Suprapubic skin (tissue), 4 donors: ENCODE results near the gene SSH3. TPM values are rescaled to one million over a fixed set of nuclear protein-coding genes. Genes with fewer than 3 reads are reported as not detected.

Experiments used
- DNase-seq, 2 donors: peaks; one replicate each; pipeline ENCODE4 v3.0.0-alpha.2; 2019; ENCODE audit warnings: low spot score in 2 of 2
- H3K27ac ChIP-seq: fragments of 200-600 bp; sonication (generic); one replicate; pipeline ENCODE4 v1.5.1; 2019
- H3K27me3 ChIP-seq: fragments of 200-600 bp; sonication (generic); one replicate; pipeline ENCODE4 v1.5.1; 2019
- H3K36me3 ChIP-seq: fragments of 200-600 bp; sonication (generic); one replicate; pipeline ENCODE4 v1.5.1; 2019
- H3K4me1 ChIP-seq: fragments of 200-600 bp; sonication (generic); one replicate; pipeline ENCODE4 v1.5.1; 2019
- H3K4me3 ChIP-seq: fragments of 200-600 bp; sonication (generic); one replicate; pipeline ENCODE4 v1.5.1; 2019; ENCODE audit warnings: mild to moderate bottlenecking
- H3K9me3 ChIP-seq: fragments of 200-600 bp; sonication (generic); one replicate; pipeline ENCODE4 v1.5.1; 2019
- EP300 ChIP-seq: sonication (generic); formaldehyde crosslinking; IDR thresholded peaks from one replicate; pipeline ENCODE4 v1.6.1; 2017; ENCODE audit warnings: antibody characterized with exemption
- POLR2A ChIP-seq, 2 donors: fragments of 450-650 bp; IDR thresholded peaks; one replicate each; pipeline ENCODE4 v1.6.1; 2017; ENCODE audit warnings: antibody characterized with exemption in 2 of 2, mild to moderate bottlenecking in 2 of 2, moderate library complexity in 2 of 2
- POLR2AphosphoS5 ChIP-seq, 3 donors: sonication (generic); formaldehyde crosslinking; IDR thresholded peaks; one replicate each; pipeline ENCODE4 v1.6.1; 2017; ENCODE audit warnings: antibody characterized with exemption in 3 of 3
- WGBS: methylation state at CpG from one replicate; pipeline ENCODE4 v1.1.5; 2018; 5-methylcytosine and 5-hydroxymethylcytosine counted together
- total RNA-seq, 4 donors: library from RNA; depleted of rRNA; stranded (reverse); fragments of >200 nt; gene quantifications; one replicate each; pipeline ENCODE4 v1.1.0, GENCODE V29; 2016
- TF ChIP-seq, protein P1 (sequence below), 2 donors: fragments of 200-600 bp in 1 of 2; fragments of 450-650 bp in 1 of 2; sonication (generic) in 1 of 2; IDR thresholded peaks; one replicate each; pipeline ENCODE4 v1.5.1; 2016 to 2019; ENCODE audit warnings: antibody characterized with exemption in 2 of 2, mild to moderate bottlenecking in 1 of 2, moderate library complexity in 1 of 2

Gene SSH3
- total RNA-seq, 4 donors from 2014 or later: 49.4 to 107 (median 63.9) TPM

DNA sequence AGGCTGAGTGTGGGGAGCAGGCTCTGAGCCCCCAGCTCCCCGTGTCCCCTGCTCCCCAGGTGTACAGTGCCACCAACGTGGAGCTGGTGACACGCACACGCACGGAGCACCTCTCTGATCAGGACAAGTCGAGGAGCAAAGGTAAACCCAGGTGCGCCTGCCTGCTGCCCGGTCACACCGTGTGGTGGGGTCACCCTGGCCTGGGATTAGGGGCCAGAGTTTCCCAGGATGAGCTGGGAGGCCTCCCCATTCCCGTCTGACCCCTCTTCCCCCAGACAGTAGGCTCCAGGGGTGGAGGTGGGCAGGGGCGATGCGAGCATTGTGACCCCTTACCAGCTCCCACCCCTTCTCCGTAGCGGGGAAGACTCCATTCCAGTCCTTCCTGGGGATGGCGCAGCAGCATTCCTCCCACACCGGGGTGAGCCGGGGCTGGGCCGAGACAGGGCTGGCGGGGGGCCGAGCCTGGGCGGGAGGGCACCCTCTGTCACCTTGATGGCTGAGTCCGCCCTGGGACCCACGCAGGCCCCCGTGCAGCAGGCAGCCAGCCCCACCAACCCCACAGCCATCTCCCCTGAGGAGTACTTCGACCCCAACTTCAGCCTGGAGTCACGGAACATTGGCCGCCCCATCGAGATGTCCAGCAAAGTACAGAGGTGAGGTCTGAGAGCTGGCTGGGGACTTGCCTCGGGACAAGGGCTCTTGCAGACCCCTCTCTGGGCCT, 3.7 kb upstream of the SSH3 start:
- peak; percentile 58 to 70 for DNase-seq

DNA sequence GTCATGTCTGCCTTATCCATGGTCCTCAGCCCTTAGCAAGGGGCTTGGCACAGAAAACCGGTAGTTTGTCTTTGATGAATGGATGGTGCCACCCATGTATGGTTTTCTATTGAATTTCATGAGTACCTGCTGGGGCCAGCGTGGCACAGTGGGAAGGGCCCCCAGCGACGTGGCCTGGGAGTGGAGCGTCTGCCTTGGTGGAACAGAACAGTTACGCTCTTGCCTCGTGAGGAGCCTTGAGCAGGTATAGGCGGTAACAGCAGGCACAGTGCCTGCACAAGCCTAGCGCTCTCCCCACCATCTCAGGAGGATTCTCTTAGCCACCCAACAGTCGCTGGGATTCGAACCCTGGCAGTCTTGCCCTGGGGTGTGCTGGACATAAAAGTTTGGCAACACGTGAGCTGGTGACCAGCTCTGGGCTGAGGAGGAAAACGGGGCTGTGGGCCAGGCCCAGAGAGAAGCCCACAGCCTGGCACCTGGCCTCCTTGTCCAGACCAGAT, 3.0 kb upstream of the SSH3 start:
- Histone ChIP-seq H3K4me3 (no peak overlapping the region), H3K4me1 (peaks cover 30% of the 10 kb centered on the region), H3K27me3 (no peaks in the 10 kb centered on the region), H3K27ac (no peak overlapping the region), H3K9me3 (peaks cover 12% of the 10 kb centered on the region), H3K36me3 (peaks cover 45% of the 10 kb centered on the region)
- 71% methylated on average over 5 of the region's 13 CpGs for WGBS
- peak in 1 of 2 donors; percentile 74 for DNase-seq
- TF ChIP-seq POLR2AphosphoS5 (IDR thresholded peaks at IDR 0.05): no peak
- TF ChIP-seq EP300: no peak
- TF ChIP-seq, protein P1, sequence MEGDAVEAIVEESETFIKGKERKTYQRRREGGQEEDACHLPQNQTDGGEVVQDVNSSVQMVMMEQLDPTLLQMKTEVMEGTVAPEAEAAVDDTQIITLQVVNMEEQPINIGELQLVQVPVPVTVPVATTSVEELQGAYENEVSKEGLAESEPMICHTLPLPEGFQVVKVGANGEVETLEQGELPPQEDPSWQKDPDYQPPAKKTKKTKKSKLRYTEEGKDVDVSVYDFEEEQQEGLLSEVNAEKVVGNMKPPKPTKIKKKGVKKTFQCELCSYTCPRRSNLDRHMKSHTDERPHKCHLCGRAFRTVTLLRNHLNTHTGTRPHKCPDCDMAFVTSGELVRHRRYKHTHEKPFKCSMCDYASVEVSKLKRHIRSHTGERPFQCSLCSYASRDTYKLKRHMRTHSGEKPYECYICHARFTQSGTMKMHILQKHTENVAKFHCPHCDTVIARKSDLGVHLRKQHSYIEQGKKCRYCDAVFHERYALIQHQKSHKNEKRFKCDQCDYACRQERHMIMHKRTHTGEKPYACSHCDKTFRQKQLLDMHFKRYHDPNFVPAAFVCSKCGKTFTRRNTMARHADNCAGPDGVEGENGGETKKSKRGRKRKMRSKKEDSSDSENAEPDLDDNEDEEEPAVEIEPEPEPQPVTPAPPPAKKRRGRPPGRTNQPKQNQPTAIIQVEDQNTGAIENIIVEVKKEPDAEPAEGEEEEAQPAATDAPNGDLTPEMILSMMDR (IDR thresholded peaks at IDR 0.05): no peak
- TF ChIP-seq POLR2A (IDR thresholded peaks at IDR 0.05): no peak

More for the DNA sequence above, 3.7 kb upstream of the SSH3 start:
- peaks cover 52% of the 10 kb centered on the region for H3K36me3 ChIP-seq
- no peak overlapping the region for H3K27ac ChIP-seq
- H3K4me1 ChIP-seq: peaks cover 27% of the 10 kb centered on the region
- H3K9me3 ChIP-seq: peaks cover 12% of the 10 kb centered on the region
- H3K4me3 ChIP-seq: no peak overlapping the region
- TF ChIP-seq, protein P1 (IDR thresholded peaks at IDR 0.05): no peak
- TF ChIP-seq POLR2A (IDR thresholded peaks at IDR 0.05) (no peak), EP300 (no peak), POLR2AphosphoS5 (IDR thresholded peaks at IDR 0.05) (no peak)
- 96% methylated on average over 14 of the region's 29 CpGs for WGBS
- H3K27me3 ChIP-seq: no peaks in the 10 kb centered on the region

DNA sequence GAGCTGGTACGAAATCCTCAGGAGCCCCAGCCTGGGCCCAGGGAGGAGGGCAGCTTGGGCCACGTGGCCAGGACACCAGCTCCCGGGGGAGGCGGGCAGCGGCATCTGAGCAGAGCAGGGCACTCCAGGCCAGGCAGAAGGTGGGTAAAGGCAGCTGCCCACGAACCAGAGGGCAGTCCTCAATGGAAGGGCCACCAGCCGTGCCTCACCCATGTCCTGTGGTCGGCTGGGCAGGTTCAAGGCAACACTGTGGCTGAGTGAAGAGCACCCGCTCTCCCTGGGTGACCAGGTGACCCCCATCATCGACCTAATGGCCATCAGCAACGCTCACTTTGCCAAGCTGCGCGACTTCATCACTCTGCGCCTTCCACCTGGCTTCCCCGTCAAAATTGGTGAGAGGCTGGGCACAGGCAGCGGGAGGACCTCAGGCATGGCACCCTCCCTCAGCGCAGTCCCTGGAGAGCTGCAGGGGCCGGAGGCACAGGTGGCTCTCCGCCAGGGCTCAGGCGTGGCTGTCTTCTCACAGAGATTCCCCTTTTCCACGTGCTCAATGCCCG, 2.5 kb upstream of the SSH3 start:
- TF ChIP-seq POLR2A (IDR thresholded peaks at IDR 0.05) (no peak), EP300 (no peak), POLR2AphosphoS5 (IDR thresholded peaks at IDR 0.05) (no peak)
- TF ChIP-seq, protein P1 (IDR thresholded peaks at IDR 0.05): no peak
- Histone ChIP-seq H3K4me3 (no peak overlapping the region), H3K9me3 (peaks cover 7% of the 10 kb centered on the region), H3K36me3 (peaks cover 42% of the 10 kb centered on the region), H3K4me1 (peaks cover 30% of the 10 kb centered on the region), H3K27me3 (no peaks in the 10 kb centered on the region), H3K27ac (no peak overlapping the region)
- peak; percentile 64 to 75 for DNase-seq
- WGBS: 86% methylated on average over 9 of the region's 22 CpGs

DNA sequence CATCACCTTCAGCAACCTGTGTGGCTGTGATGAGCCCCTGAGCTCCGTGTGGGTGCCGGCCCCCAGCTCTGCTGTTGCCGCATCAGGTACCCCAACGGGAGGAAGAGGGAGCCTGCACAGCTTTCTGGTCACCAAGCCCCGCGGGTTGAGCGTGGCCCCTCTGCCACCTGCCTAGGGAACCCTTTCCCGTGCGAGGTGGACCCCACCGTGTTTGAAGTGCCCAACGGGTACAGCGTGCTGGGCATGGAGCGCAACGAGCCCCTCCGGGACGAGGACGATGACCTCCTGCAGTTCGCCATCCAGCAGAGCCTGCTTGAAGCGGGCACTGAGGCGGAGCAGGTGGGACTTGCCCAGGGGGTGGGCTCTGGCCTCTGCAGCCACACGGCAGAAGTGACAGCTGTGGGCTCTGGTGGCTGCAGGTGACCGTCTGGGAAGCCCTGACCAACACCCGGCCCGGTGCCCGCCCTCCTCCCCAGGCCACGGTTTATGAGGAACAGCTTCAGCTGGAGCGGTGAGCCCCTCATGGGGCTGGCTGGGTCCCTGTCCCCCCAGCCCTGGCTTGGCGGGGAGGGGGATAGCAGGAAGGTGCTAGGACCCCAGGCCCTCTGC, 1.9 kb upstream of the SSH3 start:
- Histone ChIP-seq H3K36me3 (peaks cover 40% of the 10 kb centered on the region), H3K9me3 (peaks cover 1% of the 10 kb centered on the region), H3K27me3 (no peaks in the 10 kb centered on the region), H3K4me3 (peak overlapping the region; percentile 86), H3K27ac (peak overlapping the region; percentile 91), H3K4me1 (peaks cover 30% of the 10 kb centered on the region)
- DNase-seq: peak; percentile 62 to 78
- WGBS: no CpG with 5 or more reads among the region's 28 CpGs
- TF ChIP-seq POLR2A (IDR thresholded peaks at IDR 0.05): no peak
- TF ChIP-seq POLR2AphosphoS5 (IDR thresholded peaks at IDR 0.05): no peak
- TF ChIP-seq EP300: no peak
- TF ChIP-seq, protein P1 (IDR thresholded peaks at IDR 0.05): no peak
